ENCODE data around the gene SEPTIN5.

The SEPTIN5 gene

GRCh38 chr22:19756288-19757128 is 42.2 kb downstream of the SEPTIN5 start:
- Histone ChIP-seq H3K4me1 (ENCODE audit: control insufficient read depth in 1 of 2, insufficient read depth in 1 of 2, low read depth in 1 of 2, low read length in 1 of 2) (peaks cover 10 to 26% of the 10 kb centered on the region in 2 experiments), H3K9me3 (no peaks in the 10 kb centered on the region), H3K4me3 (ENCODE audit: low read depth in 1 of 2, low read length in 1 of 2) (peak overlapping the region in 1 of 2 experiments; percentile 35), H3K27ac (no peak overlapping the region), H3K27me3 (peaks cover 95% of the 10 kb centered on the region), H3K36me3 (no peaks in the 10 kb centered on the region)
- TF ChIP-seq CTCF (IDR thresholded peaks at IDR 0.05): no peak

- Histone ChIP-seq H3K4me1 (ENCODE audit: control insufficient read depth in 1 of 2, insufficient read depth in 1 of 2, low read depth in 1 of 2, low read length in 1 of 2) (peaks cover 10 to 27% of the 10 kb centered on the region in 2 experiments), H3K36me3 (no peaks in the 10 kb centered on the region), H3K4me3 (ENCODE audit: low read depth in 1 of 2, low read length in 1 of 2) (peak overlapping the region in 1 of 2 experiments; percentile 35), H3K27ac (no peak overlapping the region), H3K9me3 (no peaks in the 10 kb centered on the region), H3K27me3 (peaks cover 95% of the 10 kb centered on the region)
- TF ChIP-seq CTCF (IDR thresholded peaks at IDR 0.05): no peak
Observed at GRCh38 chr22:19757140-19757984, 43.1 kb downstream of the SEPTIN5 start.

GRCh38 chr22:19757985-19758895 is 43.9 kb downstream of the SEPTIN5 start:
- Histone ChIP-seq H3K27me3 (peaks cover 95% of the 10 kb centered on the region), H3K4me1 (ENCODE audit: control insufficient read depth in 1 of 2, insufficient read depth in 1 of 2, low read depth in 1 of 2, low read length in 1 of 2) (peaks cover 10 to 27% of the 10 kb centered on the region in 2 experiments), H3K4me3 (ENCODE audit: low read depth in 1 of 2, low read length in 1 of 2) (no peak overlapping the region), H3K27ac (no peak overlapping the region), H3K36me3 (no peaks in the 10 kb centered on the region), H3K9me3 (no peaks in the 10 kb centered on the region)
- no peak for TF ChIP-seq CTCF (IDR thresholded peaks at IDR 0.05)

GRCh38 chr22:19758896-19759426 is 44.7 kb downstream of the SEPTIN5 start:
- TF ChIP-seq CTCF (IDR thresholded peaks at IDR 0.05): no peak
- no peaks in the 10 kb centered on the region for H3K9me3 ChIP-seq
- no peak overlapping the region for H3K4me3 ChIP-seq (ENCODE audit: low read depth in 1 of 2, low read length in 1 of 2)
- no peaks in the 10 kb centered on the region for H3K36me3 ChIP-seq
- H3K27ac ChIP-seq: no peak overlapping the region
- peaks cover 10 to 27% of the 10 kb centered on the region in 2 experiments for H3K4me1 ChIP-seq (ENCODE audit: control insufficient read depth in 1 of 2, insufficient read depth in 1 of 2, low read depth in 1 of 2, low read length in 1 of 2)
- H3K27me3 ChIP-seq: peaks cover 95% of the 10 kb centered on the region

All from neutrophil (primary cell).